Head of caudate nucleus (tissue), 42 donors: Measurements from ENCODE around the gene UNCX.

Experiments
- DNase-seq, 42 donors: peaks; one replicate each; pipeline versions ENCODE4 v3.0.0 to v3.0.0-alpha.2; 2020 to 2021; ENCODE audit warnings: mixed read lengths in 7 of 42
- intact Hi-C: fragments of 100-400 bp; cut with DNase I; formaldehyde crosslinking; loops from one replicate; pipeline ENCODE4 v1.15.0; 2022

UNCX gene

DNA sequence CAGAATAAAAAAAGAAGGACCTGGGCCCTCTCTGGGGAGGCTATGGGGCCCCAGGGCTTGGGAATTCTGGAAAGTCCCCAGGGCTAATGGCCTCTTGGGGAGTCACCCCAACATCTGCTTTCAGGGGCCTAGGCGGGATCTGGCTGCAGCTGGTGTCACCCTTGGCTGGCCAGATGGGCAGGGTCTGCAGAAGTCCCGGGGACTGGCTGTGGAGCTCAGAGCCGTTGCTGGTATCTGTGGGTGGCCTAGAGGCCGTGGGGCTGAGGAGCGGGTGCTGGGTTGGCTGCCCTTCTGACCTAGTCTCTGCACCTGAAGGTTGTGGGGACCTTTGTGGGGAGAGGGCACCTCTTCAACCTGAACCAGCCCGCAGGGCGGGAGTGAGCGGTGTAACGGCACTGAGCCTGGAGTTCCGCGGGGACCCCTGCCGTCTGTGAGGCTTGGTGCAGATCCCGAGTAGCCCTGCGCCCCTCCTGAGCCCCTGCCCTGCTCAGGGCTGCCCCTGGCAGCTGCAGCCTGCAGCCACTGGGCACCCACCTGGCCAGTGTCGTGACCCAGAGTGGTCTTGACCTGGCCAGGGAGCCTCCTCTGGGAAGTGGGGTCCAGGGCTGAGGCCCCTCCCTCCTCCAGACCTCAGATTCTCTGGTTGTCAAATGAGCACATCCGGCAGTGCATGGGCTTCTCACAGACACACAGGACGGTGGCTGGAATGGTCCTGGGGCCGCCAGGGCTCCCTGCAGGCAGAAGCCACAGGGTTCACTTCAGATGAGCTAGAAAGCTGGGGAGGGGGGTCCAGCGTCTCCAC, 51.5 kb downstream of the UNCX start:
- intact Hi-C loops = no loop called here
- no peak for DNase-seq

DNA sequence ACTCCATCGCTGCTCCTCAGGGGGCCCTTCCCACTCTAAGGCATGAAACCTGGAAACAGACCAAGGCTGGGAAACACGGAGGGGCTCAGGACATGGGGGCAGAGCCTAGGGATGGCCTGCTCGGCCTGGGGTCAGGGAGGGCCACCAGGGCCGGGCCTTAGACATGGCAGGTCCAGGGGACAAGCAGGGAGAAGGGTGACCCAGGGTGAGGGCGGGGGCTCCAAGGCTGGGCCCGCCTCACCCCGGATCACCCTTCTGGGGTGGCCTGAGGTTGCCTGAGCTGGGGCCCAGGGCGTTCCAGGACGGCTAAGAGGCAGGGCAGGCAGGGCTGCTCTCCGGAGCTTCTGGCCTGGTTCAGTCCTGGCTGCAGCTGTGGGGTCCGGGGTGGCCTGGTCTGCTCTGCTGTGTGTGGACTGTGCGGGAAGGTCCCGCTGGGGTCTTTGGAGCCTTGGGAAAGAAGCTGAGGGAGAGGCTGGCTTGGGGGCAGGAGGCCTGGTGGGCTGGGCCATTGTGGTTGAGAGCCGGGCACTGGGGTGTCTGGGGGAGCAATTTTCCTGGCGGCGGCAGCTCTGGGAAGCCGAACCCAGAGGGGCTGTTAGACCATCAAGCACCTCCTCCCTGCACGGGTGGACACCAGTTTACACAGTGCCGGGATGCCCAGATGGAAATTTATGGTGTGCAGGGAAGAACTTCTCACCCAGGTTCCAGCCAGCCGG, 52.2 kb downstream of the UNCX start:
- DNase-seq = no peak
- intact Hi-C loops = no loop called here

DNA sequence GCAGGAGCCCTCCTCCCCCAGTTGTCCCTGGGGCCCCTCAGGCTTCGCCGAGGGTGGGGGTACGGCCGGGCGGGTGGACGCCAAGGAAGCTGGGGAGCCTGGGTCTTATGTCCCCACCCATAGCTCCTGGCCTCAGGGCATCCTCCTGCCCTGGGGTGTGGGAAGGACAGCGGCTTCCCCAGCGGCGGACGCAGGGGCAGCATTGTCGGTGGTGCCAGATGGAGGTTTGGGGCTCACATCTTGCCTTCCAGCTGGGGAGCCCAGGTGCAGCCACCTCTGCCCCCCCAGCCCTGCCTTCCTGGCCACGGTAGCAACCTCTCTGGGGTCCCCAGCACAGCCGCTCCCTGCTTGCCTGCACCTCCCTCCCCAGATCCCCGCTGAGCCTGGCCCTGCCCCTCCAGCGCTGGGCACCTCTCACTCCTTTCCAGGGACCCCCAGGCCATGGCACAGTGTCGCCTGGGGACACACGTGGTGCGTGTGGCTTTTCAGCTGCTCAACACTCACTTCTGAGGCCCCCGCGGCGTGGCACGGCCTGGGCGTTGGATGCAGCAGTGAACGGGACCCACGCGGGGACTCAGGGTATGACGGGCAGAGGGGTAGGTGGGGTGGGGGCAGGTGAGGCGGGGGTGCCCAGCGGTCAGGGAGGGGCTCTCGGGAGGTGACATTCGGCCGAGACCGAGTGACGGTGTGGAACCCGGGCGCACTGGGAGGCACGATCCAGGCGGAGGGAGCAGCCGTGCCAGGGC, 53.1 kb downstream of the UNCX start:
- no peak for DNase-seq

More for the DNA sequence above, 53.1 kb downstream of the UNCX start:
- intact Hi-C loops = no loop called here
